Stimulated activated naive CD8-positive, alpha-beta T cell treated with anti-CD3 and anti-CD28 coated beads, Interleukin-15, amount 100 ng/mL, for 72 hours (primary cell): ENCODE results near the gene ATP2C2.

Experiments
- ATAC-seq: fragments of 150-1000 bp; cut with Tn5 transposase; 2 replicates; pipeline ENCODE4 v1.10.0; 2021; ENCODE audit warnings: mild to moderate bottlenecking, moderate library complexity
- DNase-seq, 2 donors: peaks; one replicate each; pipeline ENCODE4 v3.0.0; 2021 to 2022
- H3K27ac Mint-ChIP-seq, 2 donors: one replicate each; pipeline ENCODE4 v1.8.0; 2022; ENCODE audit warnings: mild to moderate bottlenecking in 2 of 2, mixed read lengths in 2 of 2, moderate library complexity in 2 of 2
- H3K27me3 Mint-ChIP-seq: one replicate; pipeline ENCODE4 v1.8.0; 2022; ENCODE audit warnings: mixed read lengths
- H3K4me1 Mint-ChIP-seq: one replicate; pipeline ENCODE4 v1.8.0; 2022; ENCODE audit warnings: mild to moderate bottlenecking, mixed read lengths
- H3K4me3 Mint-ChIP-seq, 2 donors: one replicate each; pipeline ENCODE4 v1.8.0; 2022; ENCODE audit warnings: mild to moderate bottlenecking in 2 of 2, mixed read lengths in 2 of 2, moderate library complexity in 1 of 2
- H3K9me3 Mint-ChIP-seq, 2 donors: one replicate each; pipeline ENCODE4 v1.8.0; 2022; ENCODE audit warnings: mixed read lengths in 2 of 2

ATP2C2 gene

GRCh38 chr16:84355149-84355548 lies 13.2 kb upstream of the ATP2C2 start:
- no peak overlapping the region for H3K4me3 Mint-ChIP-seq
- no peaks in the 10 kb centered on the region for H3K9me3 Mint-ChIP-seq
- no peaks in the 10 kb centered on the region for H3K27me3 Mint-ChIP-seq

GRCh38 chr16:84356176-84356575 lies 12.2 kb upstream of the ATP2C2 start:
- Mint-ChIP-seq H3K9me3 (no peaks in the 10 kb centered on the region), H3K4me3 (no peak overlapping the region), H3K4me1 (peaks cover 41% of the 10 kb centered on the region), H3K27ac (no peak overlapping the region), H3K27me3 (no peaks in the 10 kb centered on the region)
- ATAC-seq: no peak
- DNase-seq: no peak

More at GRCh38 chr16:84355149-84355548, 13.2 kb upstream of the ATP2C2 start:
- DNase-seq: no peak
- H3K27ac Mint-ChIP-seq: no peak overlapping the region
- H3K4me1 Mint-ChIP-seq: peaks cover 30% of the 10 kb centered on the region
- no peak for ATAC-seq

GRCh38 chr16:84356591-84357116 lies 11.7 kb upstream of the ATP2C2 start:
- no peak for DNase-seq
- no peak overlapping the region for H3K4me3 Mint-ChIP-seq
- no peak for ATAC-seq
- H3K27me3 Mint-ChIP-seq: no peaks in the 10 kb centered on the region
- peaks cover 42% of the 10 kb centered on the region for H3K4me1 Mint-ChIP-seq
- H3K27ac Mint-ChIP-seq: no peak overlapping the region
- no peaks in the 10 kb centered on the region for H3K9me3 Mint-ChIP-seq

- DNase-seq (peak in 1 of 2 donors; percentile 35), ATAC-seq (peak; percentile 68)
- no peaks in the 10 kb centered on the region for H3K27me3 Mint-ChIP-seq
- no peaks in the 10 kb centered on the region for H3K9me3 Mint-ChIP-seq
- H3K4me3 Mint-ChIP-seq: no peak overlapping the region
- peaks cover 42% of the 10 kb centered on the region for H3K4me1 Mint-ChIP-seq
- H3K27ac Mint-ChIP-seq: no peak overlapping the region
Observed at GRCh38 chr16:84357191-84357651, 11.1 kb upstream of the ATP2C2 start.

GRCh38 chr16:84358601-84359295 lies 9.6 kb upstream of the ATP2C2 start:
- peak overlapping the region; percentile 54 to 81 for H3K27ac Mint-ChIP-seq
- ATAC-seq: no peak
- H3K4me3 Mint-ChIP-seq: no peak overlapping the region
- H3K9me3 Mint-ChIP-seq: no peaks in the 10 kb centered on the region
- peaks cover 42% of the 10 kb centered on the region for H3K4me1 Mint-ChIP-seq
- H3K27me3 Mint-ChIP-seq: no peaks in the 10 kb centered on the region
- no peak for DNase-seq

GRCh38 chr16:84359326-84359725 lies 9.0 kb upstream of the ATP2C2 start:
- Mint-ChIP-seq H3K27ac (peak overlapping the region; percentile 81 to 85), H3K4me1 (peaks cover 42% of the 10 kb centered on the region)

GRCh38 chr16:84360170-84360569 lies 8.2 kb upstream of the ATP2C2 start:
- H3K27me3 Mint-ChIP-seq: peaks cover 8% of the 10 kb centered on the region
- H3K4me3 Mint-ChIP-seq: peak overlapping the region; percentile 9 to 70
- peak; percentile 39 to 61 for DNase-seq
- ATAC-seq: peak; percentile 85
- H3K4me1 Mint-ChIP-seq: peaks cover 42% of the 10 kb centered on the region
- H3K27ac Mint-ChIP-seq: peak overlapping the region; percentile 82 to 85
- no peaks in the 10 kb centered on the region for H3K9me3 Mint-ChIP-seq

More at GRCh38 chr16:84359326-84359725, 9.0 kb upstream of the ATP2C2 start:
- ATAC-seq (no peak), DNase-seq (no peak)
- Mint-ChIP-seq H3K27me3 (peaks cover 4% of the 10 kb centered on the region), H3K4me3 (no peak overlapping the region), H3K9me3 (no peaks in the 10 kb centered on the region)

GRCh38 chr16:84360748-84361147 lies 7.6 kb upstream of the ATP2C2 start:
- ATAC-seq: peak; percentile 33
- Mint-ChIP-seq H3K27ac (peak overlapping the region; percentile 82 to 85), H3K4me1 (peaks cover 42% of the 10 kb centered on the region), H3K9me3 (no peaks in the 10 kb centered on the region), H3K27me3 (peaks cover 8% of the 10 kb centered on the region), H3K4me3 (peak overlapping the region; percentile 9 to 70)
- no peak for DNase-seq

- H3K4me3 Mint-ChIP-seq: no peak overlapping the region
- peaks cover 16% of the 10 kb centered on the region for H3K27me3 Mint-ChIP-seq
- DNase-seq (no peak), ATAC-seq (no peak)
- H3K9me3 Mint-ChIP-seq: no peaks in the 10 kb centered on the region
- H3K4me1 Mint-ChIP-seq: peaks cover 42% of the 10 kb centered on the region
- H3K27ac Mint-ChIP-seq: no peak overlapping the region
Observed at GRCh38 chr16:84361546-84361945, 6.8 kb upstream of the ATP2C2 start.

- Mint-ChIP-seq H3K9me3 (no peaks in the 10 kb centered on the region), H3K27me3 (peaks cover 25% of the 10 kb centered on the region), H3K4me3 (no peak overlapping the region), H3K27ac (no peak overlapping the region), H3K4me1 (peaks cover 39% of the 10 kb centered on the region)
- ATAC-seq (no peak), DNase-seq (no peak)
Observed at GRCh38 chr16:84362471-84362941, 5.8 kb upstream of the ATP2C2 start.

GRCh38 chr16:84366208-84366607 lies 2.1 kb upstream of the ATP2C2 start:
- H3K9me3 Mint-ChIP-seq: no peaks in the 10 kb centered on the region
- H3K27me3 Mint-ChIP-seq: peaks cover 62% of the 10 kb centered on the region

GRCh38 chr16:84367297-84367680 lies 1.0 kb upstream of the ATP2C2 start:
- no peak for ATAC-seq
- H3K27me3 Mint-ChIP-seq: peaks cover 68% of the 10 kb centered on the region
- H3K9me3 Mint-ChIP-seq: no peaks in the 10 kb centered on the region
- H3K4me1 Mint-ChIP-seq: peaks cover 25% of the 10 kb centered on the region
- no peak overlapping the region for H3K27ac Mint-ChIP-seq
- DNase-seq: no peak
- no peak overlapping the region for H3K4me3 Mint-ChIP-seq

More at GRCh38 chr16:84366208-84366607, 2.1 kb upstream of the ATP2C2 start:
- Mint-ChIP-seq H3K4me1 (peaks cover 26% of the 10 kb centered on the region), H3K27ac (no peak overlapping the region), H3K4me3 (no peak overlapping the region)
- DNase-seq (no peak), ATAC-seq (no peak)

- ATAC-seq (no peak), DNase-seq (no peak)
- Mint-ChIP-seq H3K9me3 (no peaks in the 10 kb centered on the region), H3K27ac (no peak overlapping the region), H3K4me3 (no peak overlapping the region), H3K27me3 (peaks cover 68% of the 10 kb centered on the region), H3K4me1 (peaks cover 25% of the 10 kb centered on the region)
Observed at GRCh38 chr16:84367750-84368307, 509 bp upstream of the ATP2C2 start.

GRCh38 chr16:84369105-84369504 lies 767 bp downstream of the ATP2C2 start:
- H3K4me1 Mint-ChIP-seq: peaks cover 28% of the 10 kb centered on the region
- no peak for DNase-seq
- peaks cover 74% of the 10 kb centered on the region for H3K27me3 Mint-ChIP-seq
- no peak overlapping the region for H3K27ac Mint-ChIP-seq
- no peak overlapping the region for H3K4me3 Mint-ChIP-seq
- no peaks in the 10 kb centered on the region for H3K9me3 Mint-ChIP-seq
- no peak for ATAC-seq

- Mint-ChIP-seq H3K4me3 (no peak overlapping the region), H3K27me3 (peaks cover 72% of the 10 kb centered on the region), H3K27ac (no peak overlapping the region), H3K4me1 (peaks cover 32% of the 10 kb centered on the region), H3K9me3 (no peaks in the 10 kb centered on the region)
- DNase-seq (no peak), ATAC-seq (no peak)
Observed at GRCh38 chr16:84369938-84370627, 1.7 kb downstream of the ATP2C2 start.
